Natural killer cell (primary cell): ENCODE measurements around the gene TGFB1. TPM values are rescaled to one million over a fixed set of nuclear protein-coding genes. Genes with fewer than 3 reads are reported as not detected.

Experiments used
- ATAC-seq, 3 donors: fragments of 150-1000 bp in 2 of 3; fragments of 200-7000 bp in 1 of 3; cut with Tn5 transposase; 1 replicate in 1 of 3; 2 replicates in 2 of 3; pipeline ENCODE4 v1.10.0; 2021; ENCODE audit warnings: mild to moderate bottlenecking in 2 of 3, moderate library complexity in 2 of 3
- DNase-seq, 2 donors: peaks; one replicate each; pipeline versions ENCODE4 v3.0.0 to v3.0.0-alpha.2; 2013 to 2021; ENCODE audit warnings: mixed read lengths in 1 of 2
- H3K27ac ChIP-seq: one replicate; pipeline ENCODE4 v1.5.1; 2013; ENCODE audit warnings: mild to moderate bottlenecking, low read length
- H3K27me3 ChIP-seq: one replicate; pipeline ENCODE4 v1.6.1; 2013; ENCODE audit warnings: low read length; ENCODE audit not compliant: control insufficient read depth, insufficient read depth
- H3K36me3 ChIP-seq: one replicate; pipeline ENCODE4 v1.6.1; 2013; ENCODE audit warnings: low read length; ENCODE audit not compliant: control insufficient read depth, insufficient read depth
- H3K4me1 ChIP-seq: one replicate; pipeline ENCODE4 v1.6.1; 2013; ENCODE audit warnings: low read length; ENCODE audit not compliant: control insufficient read depth, insufficient read depth
- H3K4me3 ChIP-seq: one replicate; pipeline ENCODE4 v1.5.1; 2013; ENCODE audit warnings: low read length
- H3K9me3 ChIP-seq: one replicate; pipeline ENCODE4 v1.6.1; 2013; ENCODE audit warnings: low read length; ENCODE audit not compliant: control insufficient read depth, insufficient read depth
- H3K27ac Mint-ChIP-seq, 2 donors: one replicate each; pipeline ENCODE4 v1.8.0; 2022; ENCODE audit warnings: mild to moderate bottlenecking in 2 of 2, mixed read lengths in 2 of 2, moderate library complexity in 1 of 2
- H3K27me3 Mint-ChIP-seq, 2 donors: one replicate each; pipeline ENCODE4 v1.8.0; 2022; ENCODE audit warnings: low read depth in 2 of 2, mixed read lengths in 2 of 2
- H3K36me3 Mint-ChIP-seq: one replicate; pipeline ENCODE4 v1.8.0; 2022; ENCODE audit warnings: mixed read lengths
- H3K4me1 Mint-ChIP-seq, 2 donors: one replicate each; pipeline ENCODE4 v1.8.0; 2022; ENCODE audit warnings: mixed read lengths in 2 of 2
- H3K4me3 Mint-ChIP-seq: one replicate; pipeline ENCODE4 v1.8.0; 2022; ENCODE audit warnings: mild to moderate bottlenecking, moderate library complexity, mixed read lengths
- H3K9me3 Mint-ChIP-seq, 2 donors: one replicate each; pipeline ENCODE4 v1.8.0; 2022; ENCODE audit warnings: mixed read lengths in 2 of 2
- CTCF ChIP-seq: fragments of 200-600 bp; IDR thresholded peaks from one replicate; pipeline ENCODE4 v1.8.0; 2022; ENCODE audit warnings: antibody characterized with exemption
- WGBS: methylation state at CpG from one replicate; pipeline ENCODE4 v1.1.7; 2013; ENCODE audit warnings: missing lambda C conversion rate; ENCODE audit not compliant: insufficient coverage; 5-methylcytosine and 5-hydroxymethylcytosine counted together
- intact Hi-C: fragments of 100-400 bp; cut with micrococcal nuclease; formaldehyde crosslinking; loops from one replicate; pipeline ENCODE4 v1.14.2; 2022
- total RNA-seq, 4 donors: library from RNA; stranded (reverse); fragments of 120-200 nt in 1 of 4; gene quantifications; one replicate each; pipeline versions ENCODE4 v1.2.3 to v1.2.4, GENCODE V29; 2013 to 2022

TGFB1 gene
- total RNA-seq, 3 donors from 2014 or later (not counting 1 experiment from before 2014, with no cell fraction given) = 682 to 761 (median 729) TPM

GRCh38 chr19:41334793-41335192 lies 18.9 kb downstream of the TGFB1 start:
- Histone ChIP-seq H3K9me3 (no peaks in the 10 kb centered on the region), H3K27me3 (no peaks in the 10 kb centered on the region), H3K27ac (peak overlapping the region; percentile 43), H3K4me3 (no peak overlapping the region), H3K4me1 (peaks cover 63% of the 10 kb centered on the region), H3K36me3 (peaks cover 83% of the 10 kb centered on the region)
- Mint-ChIP-seq H3K4me1 (peaks cover 46 to 47% of the 10 kb centered on the region in 2 donors), H3K27ac (peak overlapping the region; percentile 80 to 94), H3K27me3 (no peaks in the 10 kb centered on the region), H3K4me3 (peak overlapping the region; percentile 31), H3K36me3 (peaks cover 6% of the 10 kb centered on the region), H3K9me3 (no peaks in the 10 kb centered on the region)
- DNase-seq (peak in 1 of 2 donors; percentile 28), ATAC-seq (peak in 2 of 3 donors; percentile 22 to 40)
- TF ChIP-seq CTCF = no peak
- intact Hi-C loops = no loop called here
- 40% methylated on average over 5 of the region's 5 CpGs for WGBS

- H3K4me1 ChIP-seq = peaks cover 84% of the 10 kb centered on the region
Measured at GRCh38 chr19:41332468-41332867, 21.3 kb downstream of the TGFB1 start.

GRCh38 chr19:41332000-41332399 lies 21.7 kb downstream of the TGFB1 start:
- Mint-ChIP-seq H3K4me1 (peaks cover 57 to 58% of the 10 kb centered on the region in 2 donors), H3K27ac (peak overlapping the region; percentile 80 to 94), H3K27me3 (no peaks in the 10 kb centered on the region), H3K4me3 (peak overlapping the region; percentile 32), H3K9me3 (no peaks in the 10 kb centered on the region), H3K36me3 (no peaks in the 10 kb centered on the region)
- intact Hi-C loops = no loop called here
- H3K36me3 ChIP-seq = peaks cover 72% of the 10 kb centered on the region
- no peaks in the 10 kb centered on the region for H3K27me3 ChIP-seq
- no peak for ATAC-seq
- DNase-seq = no peak
- peaks cover 88% of the 10 kb centered on the region for H3K4me1 ChIP-seq
- WGBS = 93% methylated on average over 16 of the region's 16 CpGs
- H3K9me3 ChIP-seq = no peaks in the 10 kb centered on the region
- no peak overlapping the region for H3K27ac ChIP-seq
- no peak for TF ChIP-seq CTCF
- H3K4me3 ChIP-seq = no peak overlapping the region

More at GRCh38 chr19:41332468-41332867, 21.3 kb downstream of the TGFB1 start:
- Mint-ChIP-seq H3K9me3 (no peaks in the 10 kb centered on the region), H3K27me3 (no peaks in the 10 kb centered on the region), H3K27ac (peak overlapping the region; percentile 80 to 94), H3K4me3 (peak overlapping the region; percentile 32), H3K36me3 (peaks cover 2% of the 10 kb centered on the region), H3K4me1 (peaks cover 54 to 56% of the 10 kb centered on the region in 2 donors)
- Histone ChIP-seq H3K27me3 (no peaks in the 10 kb centered on the region), H3K9me3 (no peaks in the 10 kb centered on the region), H3K27ac (no peak overlapping the region), H3K4me3 (no peak overlapping the region), H3K36me3 (peaks cover 77% of the 10 kb centered on the region)
- no peak for TF ChIP-seq CTCF
- intact Hi-C loops = no loop called here
- no peak for ATAC-seq
- WGBS = 83% methylated on average over 5 of the region's 5 CpGs
- DNase-seq = no peak
